GM23248 (cell line): ENCODE measurements around the gene CR1L. TPM values are rescaled to one million over a fixed set of nuclear protein-coding genes. Genes with fewer than 3 reads are reported as not detected.
"Not testable (repeated sequence)": the region's sequence is repeated elsewhere in the genome, so short reads cannot be mapped to it uniquely, and the experiment has no call there.

Experiments
- DNase-seq: peaks from one replicate; pipeline ENCODE4 v3.0.0-alpha.2; 2015
- H2AFZ ChIP-seq: fragments of 200-600 bp; sonication (generic); 2 replicates; pipeline ENCODE4 v1.6.1; 2016; ENCODE audit warnings: antibody characterized with exemption
- H3F3A ChIP-seq: fragments of 200-600 bp; sonication (generic); 2 replicates; pipeline ENCODE4 v1.6.1; 2016; ENCODE audit warnings: mild to moderate bottlenecking, antibody characterized with exemption, mixed run types; ENCODE audit not compliant: insufficient read depth
- H3K27ac ChIP-seq: fragments of 200-600 bp; sonication (generic); 2 replicates; pipeline ENCODE4 v1.5.1; 2016; ENCODE audit warnings: mild to moderate bottlenecking
- H3K27me3 ChIP-seq: fragments of 200-600 bp; sonication (generic); replicated peaks from 2 replicates; pipeline ENCODE4 v1.6.1; 2016; ENCODE audit warnings: mild to moderate bottlenecking; ENCODE audit not compliant: insufficient read depth
- H3K36me3 ChIP-seq: fragments of 200-600 bp; sonication (generic); 2 replicates; pipeline ENCODE4 v1.6.1; 2016; ENCODE audit warnings: low read depth, mild to moderate bottlenecking
- H3K4me1 ChIP-seq: fragments of 200-600 bp; sonication (generic); 2 replicates; pipeline ENCODE4 v1.6.1; 2016; ENCODE audit warnings: mild to moderate bottlenecking; ENCODE audit not compliant: insufficient read depth
- H3K4me2 ChIP-seq: fragments of 200-600 bp; sonication (generic); one replicate; pipeline ENCODE4 v1.6.1; 2016; ENCODE audit warnings: mild to moderate bottlenecking; ENCODE audit not compliant: unreplicated experiment
- H3K4me3 ChIP-seq: fragments of 200-600 bp; sonication (generic); 2 replicates; pipeline ENCODE4 v1.5.1; 2016; ENCODE audit warnings: mild to moderate bottlenecking
- H3K79me2 ChIP-seq: fragments of 200-600 bp; sonication (generic); 2 replicates; pipeline ENCODE4 v1.6.1; 2016; ENCODE audit warnings: mild to moderate bottlenecking; ENCODE audit not compliant: insufficient read depth
- H3K9ac ChIP-seq: fragments of 200-600 bp; sonication (generic); 2 replicates; pipeline ENCODE4 v1.6.1; 2016; ENCODE audit warnings: mild to moderate bottlenecking
- H3K9me2 ChIP-seq: fragments of 200-600 bp; sonication (generic); 2 replicates; pipeline ENCODE4 v1.6.1; 2016; ENCODE audit warnings: mixed run types, mild to moderate bottlenecking, moderate library complexity; ENCODE audit not compliant: insufficient read depth
- H3K9me3 ChIP-seq: fragments of 200-600 bp; sonication (generic); one replicate; pipeline ENCODE4 v1.6.1; 2017; ENCODE audit warnings: low read depth
- H4K20me1 ChIP-seq: fragments of 200-600 bp; sonication (generic); 2 replicates; pipeline ENCODE4 v1.6.0; 2016; ENCODE audit not compliant: insufficient read depth
- EZH2 ChIP-seq: fragments of 200-600 bp; sonication (generic); IDR thresholded peaks from 2 replicates; pipeline ENCODE4 v1.6.1; 2018; ENCODE audit warnings: antibody characterized with exemption, mild to moderate bottlenecking; ENCODE audit not compliant: insufficient read depth, poor library complexity, severe bottlenecking
- EZH2phosphoT487 ChIP-seq: fragments of 200-600 bp; sonication (generic); IDR thresholded peaks from 2 replicates; pipeline ENCODE4 v1.6.1; 2018; ENCODE audit warnings: antibody characterized with exemption, moderate library complexity, mild to moderate bottlenecking, low read depth; ENCODE audit not compliant: insufficient read depth
- WGBS, 2 experiments: methylation state at CpG; one replicate each; pipeline ENCODE4 v1.1.6; 2015 to 2017; ENCODE audit warnings: low lambda C conversion rate in 2 of 2, low coverage in 1 of 2; ENCODE audit errors: missing lambda C conversion rate in 2 of 2; 5-methylcytosine and 5-hydroxymethylcytosine counted together
- in situ Hi-C: fragments of 300-500 bp; cut with MboI; formaldehyde crosslinking; loops from 2 replicates; pipeline ENCODE4 v1.15.0; 2020
- polyA plus RNA-seq: library from polyadenylated mRNA; unstranded; fragments of >200 nt; fragmentation: Nextera tagmentation; extraction: Ambion mirVana; gene quantifications from 2 replicates; pipeline ENCODE4 v1.2.1, GENCODE V29; 2016
- total RNA-seq: library from RNA; depleted of rRNA; stranded (reverse); fragments of >200 nt; shearing (Covaris generic); gene quantifications from 2 replicates; pipeline ENCODE4 v1.2.3, GENCODE V29; 2014

CR1L gene
- total and polyA plus RNA-seq, 2 experiments from 2014 or later, result not detected

- H3K9me2 ChIP-seq, result no peaks in the 10 kb centered on the region
- H3K79me2 ChIP-seq, result no peaks in the 10 kb centered on the region
- 16 to 19% methylated on average over 2 of the region's 2 CpGs for WGBS, 2 experiments
- H3K36me3 ChIP-seq, result no peaks in the 10 kb centered on the region
- H3F3A ChIP-seq, result no peaks in the 10 kb centered on the region
- no peak overlapping the region for H2AFZ ChIP-seq
- H4K20me1 ChIP-seq, result no peaks in the 10 kb centered on the region
- TF ChIP-seq EZH2phosphoT487 (no peak), EZH2 (no peak)
- no peak overlapping the region for H3K27ac ChIP-seq
- DNase-seq, result peak; percentile 31
- H3K27me3 ChIP-seq, result peaks cover 8% of the 10 kb centered on the region; the same call in 1 of the 2 replicates
- H3K9ac ChIP-seq, result no peak overlapping the region
- H3K4me2 ChIP-seq, result no peak overlapping the region
- no peaks in the 10 kb centered on the region for H3K4me1 ChIP-seq
- no peak overlapping the region for H3K4me3 ChIP-seq
- in situ Hi-C loops, result no loop called here
- no peaks in the 10 kb centered on the region for H3K9me3 ChIP-seq
Observed at GRCh38 chr1:207654320-207654719, 9.4 kb downstream of the CR1L start.

GRCh38 chr1:207658408-207658807 is 13.5 kb downstream of the CR1L start:
- 64 to 66% methylated on average over 7 of the region's 7 CpGs for WGBS, 2 experiments
- Histone ChIP-seq H3F3A (no peaks in the 10 kb centered on the region), H3K4me1 (no peaks in the 10 kb centered on the region), H3K79me2 (no peaks in the 10 kb centered on the region), H3K9me2 (no peaks in the 10 kb centered on the region), H3K27me3 (peaks cover 8% of the 10 kb centered on the region; the same call in 1 of the 2 replicates), H3K4me3 (no peak overlapping the region), H3K27ac (no peak overlapping the region), H3K9ac (no peak overlapping the region), H3K4me2 (no peak overlapping the region), H4K20me1 (no peaks in the 10 kb centered on the region), H3K36me3 (no peaks in the 10 kb centered on the region), H3K9me3 (no peaks in the 10 kb centered on the region), H2AFZ (no peak overlapping the region)
- in situ Hi-C loops, result no loop called here
- DNase-seq, result no peak
- TF ChIP-seq EZH2 (no peak), EZH2phosphoT487 (no peak)

- no peak overlapping the region for H3K9ac ChIP-seq
- no peaks in the 10 kb centered on the region for H4K20me1 ChIP-seq
- no peaks in the 10 kb centered on the region for H3K9me3 ChIP-seq
- no peaks in the 10 kb centered on the region for H3K36me3 ChIP-seq
- 62 to 65% methylated on average over 9 of the region's 9 CpGs for WGBS, 2 experiments
- in situ Hi-C loops, result no loop called here
- no peaks in the 10 kb centered on the region for H3K79me2 ChIP-seq
- no peaks in the 10 kb centered on the region for H3F3A ChIP-seq
- H3K27ac ChIP-seq, result no peak overlapping the region
- H3K27me3 ChIP-seq, result peaks cover 8% of the 10 kb centered on the region; the same call in 1 of the 2 replicates
- no peaks in the 10 kb centered on the region for H3K9me2 ChIP-seq
- no peak overlapping the region for H3K4me2 ChIP-seq
- H3K4me3 ChIP-seq, result no peak overlapping the region
- no peaks in the 10 kb centered on the region for H3K4me1 ChIP-seq
- no peak overlapping the region for H2AFZ ChIP-seq
- TF ChIP-seq EZH2phosphoT487 (no peak), EZH2 (no peak)
- DNase-seq, result no peak
Observed at GRCh38 chr1:207658904-207659485, 14.1 kb downstream of the CR1L start.

GRCh38 chr1:207659545-207660153 is 14.7 kb downstream of the CR1L start:
- Histone ChIP-seq H2AFZ (no peak overlapping the region), H3K4me3 (no peak overlapping the region), H3K9me3 (no peaks in the 10 kb centered on the region), H3K36me3 (no peaks in the 10 kb centered on the region), H4K20me1 (no peaks in the 10 kb centered on the region), H3K4me1 (no peaks in the 10 kb centered on the region), H3K4me2 (no peak overlapping the region), H3K27me3 (peaks cover 12% of the 10 kb centered on the region; the same call in 1 of the 2 replicates), H3K9ac (no peak overlapping the region), H3K79me2 (no peaks in the 10 kb centered on the region), H3K9me2 (no peaks in the 10 kb centered on the region), H3F3A (no peaks in the 10 kb centered on the region), H3K27ac (no peak overlapping the region)
- in situ Hi-C loops, result no loop called here
- TF ChIP-seq EZH2 (no peak), EZH2phosphoT487 (no peak)
- DNase-seq, result no peak
- WGBS, 2 experiments, result 42 to 51% methylated on average over 10 of the region's 10 CpGs

- H3F3A ChIP-seq, H3K9ac ChIP-seq, in situ Hi-C loops, H3K9me3 ChIP-seq, H3K4me3 ChIP-seq, H3K79me2 ChIP-seq, H2AFZ ChIP-seq, DNase-seq, H3K4me2 ChIP-seq, H4K20me1 ChIP-seq, H3K27ac ChIP-seq, H3K36me3 ChIP-seq, H3K4me1 ChIP-seq, H3K9me2 ChIP-seq: not testable (repeated sequence)
- peaks cover 17% of the 10 kb centered on the region for H3K27me3 ChIP-seq
- WGBS, 2 experiments, result 41 to 92% methylated on average over 1 to 2 of the region's 2 CpGs
Observed at GRCh38 chr1:207661420-207661819, 16.5 kb downstream of the CR1L start.
